Amniotic stem cell (primary cell): ENCODE data around the gene TSHZ1.

Source experiments
- DNase-seq: peaks from one replicate; lab custom pipeline; 2025; lab: John Stamatoyannopoulos, UW

The TSHZ1 gene

GRCh38 chr18:75276818-75277609 lies 66.4 kb downstream of the TSHZ1 start:
- DNase-seq: no peak

GRCh38 chr18:75277610-75277928 lies 67.0 kb downstream of the TSHZ1 start:
- no peak for DNase-seq

GRCh38 chr18:75279381-75279780 lies 68.8 kb downstream of the TSHZ1 start:
- no peak for DNase-seq

DNA sequence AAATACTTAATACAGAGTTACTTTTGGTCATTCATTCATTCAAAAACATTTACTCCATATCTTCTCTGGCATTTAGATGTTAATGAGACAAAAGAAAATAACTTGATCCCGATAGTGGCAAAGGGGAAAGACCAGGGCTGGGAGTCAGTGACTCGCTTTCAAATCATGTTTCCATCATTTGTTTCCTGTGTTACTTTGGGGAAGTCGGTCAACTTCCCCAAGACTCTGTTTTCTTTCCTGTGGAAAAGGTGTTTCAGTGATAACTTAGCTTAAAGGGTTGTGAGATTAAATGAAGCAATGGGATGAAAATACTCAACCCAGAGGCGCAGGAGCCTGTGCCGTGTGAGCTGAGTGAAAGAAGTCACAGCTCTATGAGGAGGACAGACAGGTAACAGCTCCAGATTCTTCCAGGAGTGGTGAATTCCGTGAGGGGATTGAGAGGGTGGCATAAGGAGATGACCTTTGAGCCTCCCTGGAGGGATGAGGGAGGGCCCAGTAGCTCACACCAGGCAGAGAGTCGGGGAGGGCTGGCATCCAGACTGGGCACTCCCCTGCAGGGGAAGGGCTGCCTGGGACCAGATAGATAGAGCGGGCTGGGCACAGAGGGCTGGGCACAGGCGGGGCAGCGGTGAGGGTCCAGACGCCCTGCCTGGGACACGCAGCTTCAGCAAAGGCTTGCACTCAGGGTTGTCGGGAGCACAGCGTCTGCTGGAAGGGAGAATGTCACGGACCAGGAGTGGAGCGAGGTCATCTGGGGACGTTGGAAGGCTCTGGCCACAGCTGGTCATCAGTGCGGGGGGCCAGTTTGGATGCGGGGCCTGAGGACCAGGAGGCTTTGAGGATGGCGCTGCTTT lies 70.1 kb downstream of the TSHZ1 start:
- no peak for DNase-seq

GRCh38 chr18:75282746-75283145 lies 72.1 kb downstream of the TSHZ1 start:
- DNase-seq: no peak

GRCh38 chr18:75283731-75284130 lies 73.1 kb downstream of the TSHZ1 start:
- DNase-seq: no peak

GRCh38 chr18:75284566-75284965 lies 74.0 kb downstream of the TSHZ1 start:
- DNase-seq: no peak

GRCh38 chr18:75285876-75286275 lies 75.3 kb downstream of the TSHZ1 start:
- no peak for DNase-seq

- DNase-seq: no peak
Observed at GRCh38 chr18:75287006-75287405, 76.4 kb downstream of the TSHZ1 start.

GRCh38 chr18:75287700-75288099 lies 77.1 kb downstream of the TSHZ1 start:
- no peak for DNase-seq

DNA sequence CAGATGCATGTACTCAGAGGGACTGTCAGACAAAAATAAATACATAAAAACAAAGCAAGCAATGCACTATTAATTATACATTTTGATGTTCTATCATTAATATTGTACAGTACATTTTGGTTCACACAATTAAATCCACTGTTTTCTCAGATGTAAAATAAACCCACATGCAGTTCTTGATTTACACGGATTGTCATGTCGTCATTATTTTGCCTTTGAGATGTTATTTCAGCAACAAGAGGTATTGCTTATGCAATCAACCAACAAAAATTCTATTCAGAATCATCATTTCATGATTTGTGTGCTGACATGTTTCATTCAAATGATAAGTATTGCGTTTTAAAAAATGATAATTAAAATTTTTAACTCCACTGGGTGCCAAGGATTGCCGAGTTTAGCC lies 79.2 kb downstream of the TSHZ1 start:
- no peak for DNase-seq

GRCh38 chr18:75290737-75291358 lies 80.3 kb downstream of the TSHZ1 start:
- DNase-seq: no peak

DNA sequence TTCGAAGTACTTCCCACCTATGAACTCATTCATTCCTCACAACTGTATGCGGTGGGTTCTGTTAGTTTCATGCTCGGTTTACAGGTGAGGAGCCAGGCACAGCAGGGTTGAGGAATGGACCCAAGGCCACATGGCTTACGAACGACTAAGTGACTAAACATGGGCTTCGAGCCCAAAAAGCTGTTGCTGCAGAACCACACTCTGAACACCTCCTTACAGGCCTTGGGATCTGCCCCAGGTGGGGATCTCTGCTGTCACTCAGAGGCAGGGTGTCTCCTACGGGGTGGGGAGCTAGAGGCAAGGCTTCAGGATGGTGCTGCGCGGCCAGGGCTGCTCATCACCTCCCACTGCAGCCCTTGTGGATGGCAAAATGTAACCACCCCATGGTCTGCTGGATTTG lies 80.9 kb downstream of the TSHZ1 start:
- DNase-seq: no peak

DNA sequence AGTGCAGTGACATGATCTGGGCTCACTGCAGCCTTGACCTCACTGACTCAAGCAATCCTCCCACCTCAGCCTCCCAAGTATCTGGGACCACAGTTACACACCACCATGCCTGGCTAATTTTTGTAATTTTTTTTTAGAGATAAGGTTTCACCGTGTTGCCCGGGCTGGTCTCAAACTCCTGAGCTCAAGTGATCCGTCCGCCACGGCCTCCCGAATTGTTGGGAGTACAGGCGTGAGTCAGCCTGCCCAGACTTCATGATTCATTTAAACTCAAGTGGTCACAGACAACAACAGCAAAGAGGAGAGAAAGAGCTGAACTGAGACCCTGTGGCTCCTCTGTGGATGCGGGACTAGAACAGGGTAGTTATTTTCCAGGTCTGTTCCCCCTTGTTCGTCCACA lies 83.0 kb downstream of the TSHZ1 start:
- no peak for DNase-seq

GRCh38 chr18:75297731-75298130 lies 87.1 kb downstream of the TSHZ1 start:
- no peak for DNase-seq

GRCh38 chr18:75304678-75305557 lies 94.3 kb downstream of the TSHZ1 start:
- no peak for DNase-seq

- DNase-seq: no peak
Observed at GRCh38 chr18:75305984-75306383, 95.4 kb downstream of the TSHZ1 start.

DNA sequence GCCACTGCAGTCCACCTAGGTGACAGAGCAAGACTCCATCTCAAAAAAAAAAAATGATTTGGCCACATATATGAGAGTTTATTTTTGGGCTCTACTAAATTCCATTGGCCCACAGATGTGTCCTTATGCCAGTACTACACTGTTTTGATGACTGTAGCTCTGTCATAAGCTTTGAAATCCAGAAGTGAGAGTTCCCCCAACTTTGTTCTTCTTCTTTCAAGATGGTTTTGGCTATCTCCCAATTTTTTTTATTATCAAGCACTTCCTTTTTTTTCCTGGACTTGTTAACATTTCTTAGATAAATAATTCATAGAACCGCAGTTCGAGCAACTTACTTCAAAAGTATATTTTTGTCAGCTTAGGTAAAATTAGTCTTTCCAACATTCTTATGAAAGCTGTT lies 96.9 kb downstream of the TSHZ1 start:
- no peak for DNase-seq

DNA sequence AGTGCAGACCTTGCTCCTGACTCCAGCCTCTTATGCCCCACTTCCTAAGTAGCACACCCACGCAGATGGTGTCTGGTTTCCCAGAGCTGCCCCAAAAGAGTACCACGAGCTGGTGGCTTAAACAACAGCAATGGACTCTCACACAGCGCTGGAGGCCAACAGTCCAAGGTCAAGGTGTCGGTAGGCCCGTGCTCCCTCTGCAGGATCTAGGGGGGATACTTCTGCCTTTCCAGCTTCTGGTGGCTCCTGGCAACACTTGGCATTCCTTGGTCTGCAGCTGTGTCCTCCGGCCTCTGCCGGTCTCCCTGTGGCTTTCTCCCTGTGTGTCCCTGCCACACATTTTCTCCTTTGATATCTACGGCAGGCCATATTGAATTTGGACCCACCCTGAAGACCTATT lies 99.0 kb downstream of the TSHZ1 start:
- no peak for DNase-seq

DNA sequence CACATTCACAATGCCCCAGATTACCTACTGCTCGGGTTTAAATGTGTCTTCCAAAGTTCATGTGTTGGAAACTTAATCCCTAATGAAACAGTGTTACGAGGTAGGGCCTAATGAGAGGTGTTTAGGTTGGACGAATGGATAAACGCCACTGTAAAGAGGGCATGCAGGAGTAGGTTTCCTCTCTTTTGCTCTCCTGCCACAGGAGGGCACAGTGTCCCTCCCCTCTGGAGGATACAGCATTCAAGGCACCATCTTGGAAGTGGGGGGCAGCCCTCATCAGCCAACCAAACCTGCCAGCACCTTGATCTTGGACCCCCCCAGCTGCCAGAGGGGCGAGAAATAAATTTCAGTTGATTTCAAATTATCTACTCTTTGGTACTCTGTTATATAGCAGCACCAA lies 103.5 kb downstream of the TSHZ1 start:
- DNase-seq: no peak

- DNase-seq: no peak
Observed at GRCh38 chr18:75314606-75315005, 104.0 kb downstream of the TSHZ1 start.

- no peak for DNase-seq
Observed at GRCh38 chr18:75316223-75316622, 105.6 kb downstream of the TSHZ1 start.
